CD4-positive, alpha-beta T cell (primary cell): Measurements from ENCODE around the gene VAV2. TPM values are rescaled to one million over a fixed set of nuclear protein-coding genes. Genes with fewer than 3 reads are reported as not detected.

Experiments
- ATAC-seq: fragments of 200-7000 bp; cut with Tn5 transposase; one replicate; pipeline ENCODE4 v1.10.0; 2022; ENCODE audit warnings: mild to moderate bottlenecking; ENCODE audit not compliant: poor library complexity
- CTCF ChIA-PET: fragments of 350-600 bp; sonication (Branson Sonifier 250); formaldehyde crosslinking; loops from one replicate; lab custom pipeline; 2021; ENCODE audit warnings: antibody characterized with exemption, inconsistent platforms; lab: Charles Lee
- POLR2A ChIA-PET: fragments of 350-600 bp; sonication (Branson Sonifier 250); formaldehyde crosslinking; loops from one replicate; lab custom pipeline; 2021; ENCODE audit warnings: antibody characterized with exemption, inconsistent platforms; lab: Charles Lee
- DNase-seq, 14 experiments: peaks; one replicate each; pipeline ENCODE4 v3.0.0-alpha.2; 2013 to 2020; ENCODE audit warnings: mixed read lengths in 2 of 14
- H3K27ac ChIP-seq, 2 donors: one replicate each; pipeline versions ENCODE4 v1.5.1 to v1.7.0; 2013; ENCODE audit warnings: low read length in 2 of 2, low read depth in 1 of 2, mild to moderate bottlenecking in 1 of 2
- H3K27me3 ChIP-seq, 2 experiments: 1 replicate in 1 of 2; 2 replicates in 1 of 2; pipeline versions ENCODE4 v1.6.1 to v1.7.0; 2013; ENCODE audit warnings: low read length in 2 of 2, control low read depth in 1 of 2, mild to moderate bottlenecking in 1 of 2, moderate library complexity in 1 of 2; ENCODE audit not compliant: insufficient read depth in 2 of 2, control insufficient read depth in 1 of 2
- H3K36me3 ChIP-seq: one replicate; pipeline ENCODE4 v1.6.1; 2013; ENCODE audit warnings: low read length, control low read depth; ENCODE audit not compliant: insufficient read depth
- H3K4me1 ChIP-seq: one replicate; pipeline ENCODE4 v1.6.1; 2013; ENCODE audit warnings: low read length, control low read depth; ENCODE audit not compliant: insufficient read depth
- H3K4me3 ChIP-seq: one replicate; pipeline ENCODE4 v1.5.1; 2013; ENCODE audit warnings: mild to moderate bottlenecking, low read length, moderate library complexity
- H3K9me3 ChIP-seq, 2 experiments: 1 replicate in 1 of 2; 2 replicates in 1 of 2; pipeline versions ENCODE4 v1.6.1 to v1.7.0; 2013; ENCODE audit warnings: low read length in 2 of 2, mild to moderate bottlenecking in 2 of 2, control low read depth in 1 of 2, moderate library complexity in 1 of 2; ENCODE audit not compliant: control insufficient read depth in 1 of 2, insufficient read depth in 1 of 2
- H3K27ac Mint-ChIP-seq: one replicate; pipeline ENCODE4 v1.8.0; 2020; ENCODE audit warnings: mixed read lengths
- H3K27me3 Mint-ChIP-seq: one replicate; pipeline ENCODE4 v1.8.0; 2021; ENCODE audit warnings: mixed read lengths
- H3K36me3 Mint-ChIP-seq: one replicate; pipeline ENCODE4 v1.8.0; 2021; ENCODE audit warnings: low read depth, mixed read lengths
- H3K4me1 Mint-ChIP-seq: one replicate; pipeline ENCODE4 v1.8.0; 2021; ENCODE audit warnings: low read depth, mixed read lengths
- H3K4me3 Mint-ChIP-seq: one replicate; pipeline ENCODE4 v1.8.0; 2020; ENCODE audit warnings: mild to moderate bottlenecking, mixed read lengths
- H3K9me3 Mint-ChIP-seq: one replicate; pipeline ENCODE4 v1.8.0; 2020; ENCODE audit warnings: mixed read lengths
- intact Hi-C, 2 experiments: fragments of 100-400 bp; cut with DNase I in 1 of 2; cut with micrococcal nuclease in 1 of 2; formaldehyde crosslinking; loops; one replicate each; pipeline versions ENCODE4 v1.15.1 to v1.9.0; 2023 to 2025; cut with DNase I, micrococcal nuclease
- total RNA-seq, 174 experiments: library from RNA in 2 of 174; stranded (reverse) in 2 of 174; gene quantifications; one replicate each; pipeline ENCODE4 v1.2.3 and lab custom pipeline; 2021 to 2026
- TF ChIP-seq, protein P1 (sequence below): fragments of 200-600 bp; IDR thresholded peaks from one replicate; pipeline ENCODE4 v1.8.0; 2022; ENCODE audit warnings: antibody characterized with exemption, mild to moderate bottlenecking

Gene VAV2
- total RNA-seq, 2 experiments from 2014 or later: 1.6 to 1.7 TPM

DNA sequence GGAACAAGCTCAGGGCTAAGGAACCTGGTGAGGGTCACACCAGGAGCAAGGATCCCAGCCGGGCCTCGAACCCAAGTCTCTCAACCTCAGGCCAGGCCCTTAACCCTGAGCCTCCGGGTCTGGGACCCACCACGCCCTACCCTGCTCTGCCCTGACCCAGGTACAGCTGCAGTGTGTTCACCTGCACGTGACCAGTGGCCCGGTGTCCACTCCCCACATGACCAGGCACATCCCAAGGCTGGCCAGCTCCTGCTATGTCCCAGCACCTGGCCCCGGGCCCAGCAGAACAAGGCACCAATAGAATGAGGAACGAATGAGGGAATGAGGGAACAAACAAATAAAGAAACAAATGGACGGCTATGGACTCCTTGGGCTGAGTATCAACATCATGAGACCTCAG lies 142.0 kb downstream of the VAV2 start:
- Mint-ChIP-seq H3K36me3 (no peaks in the 10 kb centered on the region), H3K27ac (no peak overlapping the region), H3K4me1 (no peaks in the 10 kb centered on the region), H3K4me3 (no peak overlapping the region), H3K27me3 (no peaks in the 10 kb centered on the region), H3K9me3 (no peaks in the 10 kb centered on the region)
- Histone ChIP-seq H3K4me1 (peaks cover 9% of the 10 kb centered on the region), H3K36me3 (no peaks in the 10 kb centered on the region), H3K4me3 (no peak overlapping the region), H3K27ac (no peak overlapping the region), H3K9me3 (no peaks in the 10 kb centered on the region), H3K27me3 (no peaks in the 10 kb centered on the region)
- ChIA-PET POLR2A (no interaction called here), CTCF (no interaction called here)
- ATAC-seq: no peak
- no peak for DNase-seq
- intact Hi-C loops: no loop called here
- TF ChIP-seq, protein P1, sequence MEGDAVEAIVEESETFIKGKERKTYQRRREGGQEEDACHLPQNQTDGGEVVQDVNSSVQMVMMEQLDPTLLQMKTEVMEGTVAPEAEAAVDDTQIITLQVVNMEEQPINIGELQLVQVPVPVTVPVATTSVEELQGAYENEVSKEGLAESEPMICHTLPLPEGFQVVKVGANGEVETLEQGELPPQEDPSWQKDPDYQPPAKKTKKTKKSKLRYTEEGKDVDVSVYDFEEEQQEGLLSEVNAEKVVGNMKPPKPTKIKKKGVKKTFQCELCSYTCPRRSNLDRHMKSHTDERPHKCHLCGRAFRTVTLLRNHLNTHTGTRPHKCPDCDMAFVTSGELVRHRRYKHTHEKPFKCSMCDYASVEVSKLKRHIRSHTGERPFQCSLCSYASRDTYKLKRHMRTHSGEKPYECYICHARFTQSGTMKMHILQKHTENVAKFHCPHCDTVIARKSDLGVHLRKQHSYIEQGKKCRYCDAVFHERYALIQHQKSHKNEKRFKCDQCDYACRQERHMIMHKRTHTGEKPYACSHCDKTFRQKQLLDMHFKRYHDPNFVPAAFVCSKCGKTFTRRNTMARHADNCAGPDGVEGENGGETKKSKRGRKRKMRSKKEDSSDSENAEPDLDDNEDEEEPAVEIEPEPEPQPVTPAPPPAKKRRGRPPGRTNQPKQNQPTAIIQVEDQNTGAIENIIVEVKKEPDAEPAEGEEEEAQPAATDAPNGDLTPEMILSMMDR: no peak

DNA sequence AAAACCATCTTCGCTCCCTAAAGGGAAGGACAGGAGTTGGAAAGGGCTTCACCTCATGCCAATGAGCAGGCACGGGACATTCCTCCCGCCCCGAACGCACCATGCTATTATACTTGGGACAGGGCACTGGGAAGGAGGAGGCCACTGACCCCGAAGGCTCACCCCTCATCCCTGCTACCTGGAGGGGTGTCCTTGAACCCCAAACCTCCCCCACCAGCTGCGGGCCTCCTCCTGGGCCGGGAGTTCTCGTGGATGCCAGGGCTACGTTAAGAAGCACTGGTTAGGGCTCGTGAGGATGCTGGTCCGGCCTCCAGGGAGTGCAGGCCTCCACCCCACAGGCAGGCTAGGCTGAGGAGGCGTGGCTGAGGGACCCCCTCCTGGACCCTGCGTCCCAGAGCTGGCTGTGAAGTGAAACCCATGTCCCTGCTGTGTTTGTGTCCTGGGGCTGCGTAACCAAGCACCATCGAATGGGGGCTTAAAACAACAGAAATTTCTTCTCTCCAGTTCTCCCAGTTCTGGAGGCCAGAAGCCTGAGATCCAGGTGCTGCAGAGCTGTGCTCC lies 142.9 kb downstream of the VAV2 start:
- no peaks in the 10 kb centered on the region for H3K36me3 Mint-ChIP-seq
- H3K4me3 Mint-ChIP-seq: no peak overlapping the region
- DNase-seq (no peak), ATAC-seq (no peak)
- no peaks in the 10 kb centered on the region for H3K4me1 Mint-ChIP-seq
- no peaks in the 10 kb centered on the region for H3K9me3 Mint-ChIP-seq
- Histone ChIP-seq H3K4me1 (peaks cover 2% of the 10 kb centered on the region), H3K27me3 (no peaks in the 10 kb centered on the region), H3K27ac (no peak overlapping the region), H3K9me3 (no peaks in the 10 kb centered on the region), H3K4me3 (no peak overlapping the region), H3K36me3 (no peaks in the 10 kb centered on the region)
- no peaks in the 10 kb centered on the region for H3K27me3 Mint-ChIP-seq
- intact Hi-C loops: no loop called here
- POLR2A ChIA-PET: no interaction called here
- TF ChIP-seq, protein P1: no peak
- H3K27ac Mint-ChIP-seq: no peak overlapping the region
- CTCF ChIA-PET: no interaction called here

- Histone ChIP-seq H3K27ac (no peak overlapping the region), H3K9me3 (no peaks in the 10 kb centered on the region), H3K27me3 (no peaks in the 10 kb centered on the region), H3K4me1 (peaks cover 2% of the 10 kb centered on the region), H3K4me3 (no peak overlapping the region), H3K36me3 (no peaks in the 10 kb centered on the region)
- Mint-ChIP-seq H3K4me1 (no peaks in the 10 kb centered on the region), H3K9me3 (no peaks in the 10 kb centered on the region), H3K36me3 (no peaks in the 10 kb centered on the region), H3K27ac (no peak overlapping the region), H3K27me3 (no peaks in the 10 kb centered on the region), H3K4me3 (no peak overlapping the region)
- DNase-seq (no peak), ATAC-seq (no peak)
- intact Hi-C loops: no loop called here
- ChIA-PET POLR2A (no interaction called here), CTCF (no interaction called here)
- TF ChIP-seq, protein P1: no peak
Observed at GRCh38 chr9:133848471-133849109, 143.5 kb downstream of the VAV2 start.
